Peyer's patch (tissue), 4 donors: ENCODE data around the gene ZNF764. TPM values are rescaled to one million over a fixed set of nuclear protein-coding genes. Genes with fewer than 3 reads are reported as not detected.

Experiments
- DNase-seq, 3 donors: peaks; one replicate each; pipeline ENCODE4 v3.0.0-alpha.2; 2017 to 2019
- H3K27ac ChIP-seq, 4 donors: fragments of 200-600 bp; sonication (generic); one replicate each; pipeline ENCODE4 v1.5.1; 2016 to 2019
- H3K27me3 ChIP-seq, 2 donors: fragments of 200-600 bp; sonication (generic); one replicate each; pipeline ENCODE4 v1.5.1; 2019
- H3K36me3 ChIP-seq, 3 donors: fragments of 200-600 bp; sonication (generic); one replicate each; pipeline ENCODE4 v1.5.1; 2016 to 2019
- H3K4me1 ChIP-seq, 4 donors: fragments of 200-600 bp; sonication (generic); one replicate each; pipeline ENCODE4 v1.5.1; 2016 to 2019
- H3K4me3 ChIP-seq, 4 donors: fragments of 200-600 bp; sonication (generic); 1 replicate in 3 of 4; 2 replicates in 1 of 4; pipeline ENCODE4 v1.5.1; 2016 to 2019; ENCODE audit warnings: mild to moderate bottlenecking in 1 of 4
- H3K9me3 ChIP-seq, 4 donors: fragments of 200-600 bp; sonication (generic); one replicate each; pipeline ENCODE4 v1.5.1; 2016 to 2019; ENCODE audit warnings: mild to moderate bottlenecking in 1 of 4
- CTCF ChIP-seq, 6 experiments: fragments of 450-650 bp in 4 of 6; fragments of 200-600 bp in 2 of 6; sonication (generic) in 1 of 6; IDR thresholded peaks; one replicate each; pipeline ENCODE4 v1.5.1; 2017 to 2019; ENCODE audit warnings: antibody characterized with exemption in 6 of 6, mild to moderate bottlenecking in 3 of 6, moderate library complexity in 1 of 6
- POLR2A ChIP-seq, 2 donors: fragments of 450-650 bp; IDR thresholded peaks; one replicate each; pipeline ENCODE4 v1.5.1; 2017; ENCODE audit warnings: antibody characterized with exemption in 2 of 2, mild to moderate bottlenecking in 2 of 2, moderate library complexity in 2 of 2
- total RNA-seq, 4 donors: library from RNA; depleted of rRNA; stranded (reverse); fragments of >200 nt; gene quantifications; one replicate each; pipeline ENCODE4 v1.1.0, GENCODE V29; 2016

The ZNF764 gene
- total RNA-seq, 4 donors from 2014 or later, result 5.8 to 22.5 (median 19.8) TPM

GRCh38 chr16:30588651-30589050, 30.5 kb upstream of the ZNF764 start:
- peaks cover 0 to 29% (median 2%) of the 10 kb centered on the region in 4 donors for H3K4me1 ChIP-seq
- H3K27me3 ChIP-seq, result no peaks in the 10 kb centered on the region
- no peak overlapping the region for H3K4me3 ChIP-seq
- no peaks in the 10 kb centered on the region for H3K9me3 ChIP-seq
- H3K27ac ChIP-seq, result no peak overlapping the region
- H3K36me3 ChIP-seq, result peaks cover 0 to 5% (median 0%) of the 10 kb centered on the region in 3 donors
- no peak for DNase-seq
- TF ChIP-seq CTCF (IDR thresholded peaks at IDR 0.05) (no peak), POLR2A (IDR thresholded peaks at IDR 0.05) (no peak)

- Histone ChIP-seq H3K9me3 (no peaks in the 10 kb centered on the region), H3K27ac (peak within 1 kb of the TSS; percentile 85 to 92 (median 88)), H3K4me3 (peak within 1 kb of the TSS; percentile 68 to 90 (median 78)), H3K36me3 (peaks cover 0 to 33% (median 0%) of the 10 kb centered on the region in 3 donors), H3K4me1 (peaks cover 0 to 32% (median 2%) of the 10 kb centered on the region in 4 donors), H3K27me3 (no peaks in the 10 kb centered on the region)
- DNase-seq, result peak; percentile 93 to 98 (median 96)
- peak in 1 of 2 donors; percentile 32 for TF ChIP-seq POLR2A (IDR thresholded peaks at IDR 0.05)
- peak in 5 of 6 experiments; percentile 18 to 61 (median 31) for TF ChIP-seq CTCF (IDR thresholded peaks at IDR 0.05)
Observed at GRCh38 chr16:30585400-30586191, 27.4 kb upstream of the ZNF764 start, which contains the start of gene ZNF785. ZNF785 (minus strand) TSS chr16:30585697; CDS start chr16:30585611, 86 bp downstream.

- H3K4me1 ChIP-seq, result peaks cover 0 to 31% (median 2%) of the 10 kb centered on the region in 4 donors
- TF ChIP-seq CTCF (IDR thresholded peaks at IDR 0.05), result no peak
- no peak for TF ChIP-seq POLR2A (IDR thresholded peaks at IDR 0.05)
- peak overlapping the region; percentile 85 to 92 (median 88) for H3K27ac ChIP-seq
- DNase-seq, result peak in 2 of 3 donors; percentile 29 to 52
- H3K9me3 ChIP-seq, result no peaks in the 10 kb centered on the region
- peaks cover 0 to 35% (median 0%) of the 10 kb centered on the region in 3 donors for H3K36me3 ChIP-seq
- peak overlapping the region; percentile 68 to 90 (median 78) for H3K4me3 ChIP-seq
- no peaks in the 10 kb centered on the region for H3K27me3 ChIP-seq
Observed at GRCh38 chr16:30585022-30585399, 26.8 kb upstream of the ZNF764 start.

GRCh38 chr16:30582611-30583340, 24.6 kb upstream of the ZNF764 start:
- Histone ChIP-seq H3K36me3 (peaks cover 0 to 48% (median 3%) of the 10 kb centered on the region in 3 donors), H3K27ac (no peak overlapping the region), H3K4me3 (no peak overlapping the region), H3K4me1 (peaks cover 0 to 31% (median 2%) of the 10 kb centered on the region in 4 donors), H3K27me3 (no peaks in the 10 kb centered on the region), H3K9me3 (no peaks in the 10 kb centered on the region)
- DNase-seq, result no peak
- TF ChIP-seq POLR2A (IDR thresholded peaks at IDR 0.05) (no peak), CTCF (IDR thresholded peaks at IDR 0.05) (no peak)

- Histone ChIP-seq H3K27me3 (no peaks in the 10 kb centered on the region), H3K36me3 (peaks cover 0 to 53% (median 3%) of the 10 kb centered on the region in 3 donors), H3K9me3 (no peaks in the 10 kb centered on the region), H3K27ac (no peak overlapping the region), H3K4me1 (peaks cover 0 to 23% (median 2%) of the 10 kb centered on the region in 4 donors), H3K4me3 (no peak overlapping the region)
- TF ChIP-seq POLR2A (IDR thresholded peaks at IDR 0.05) (no peak), CTCF (IDR thresholded peaks at IDR 0.05) (no peak)
- no peak for DNase-seq
Observed at GRCh38 chr16:30581457-30581856, 23.3 kb upstream of the ZNF764 start.
